Neural progenitor cell (in vitro differentiated cells): ENCODE data around the gene FKBP1A.

Source experiments
- CTCF ChIP-seq: fragments of 200-600 bp; sonication (generic); IDR thresholded peaks from 2 replicates; pipeline ENCODE4 v1.5.1; 2017; ENCODE audit warnings: antibody characterized with exemption, mild to moderate bottlenecking
- EZH2 ChIP-seq: fragments of 200-600 bp; sonication (generic); IDR thresholded peaks from 2 replicates; pipeline ENCODE4 v1.6.1; 2017; ENCODE audit warnings: antibody characterized with exemption, mild to moderate bottlenecking, moderate library complexity
- EZH2phosphoT487 ChIP-seq: fragments of 200-600 bp; sonication (generic); IDR thresholded peaks from 2 replicates; pipeline ENCODE4 v1.6.1; 2017; ENCODE audit warnings: antibody characterized with exemption

- TF ChIP-seq EZH2phosphoT487 (no peak), CTCF (no peak), EZH2 (no peak)
Observed at GRCh38 chr20:1388741-1389483, 3.9 kb downstream of the FKBP1A start.
